Measurements from ENCODE around the gene FTMT.

The FTMT gene

DNA sequence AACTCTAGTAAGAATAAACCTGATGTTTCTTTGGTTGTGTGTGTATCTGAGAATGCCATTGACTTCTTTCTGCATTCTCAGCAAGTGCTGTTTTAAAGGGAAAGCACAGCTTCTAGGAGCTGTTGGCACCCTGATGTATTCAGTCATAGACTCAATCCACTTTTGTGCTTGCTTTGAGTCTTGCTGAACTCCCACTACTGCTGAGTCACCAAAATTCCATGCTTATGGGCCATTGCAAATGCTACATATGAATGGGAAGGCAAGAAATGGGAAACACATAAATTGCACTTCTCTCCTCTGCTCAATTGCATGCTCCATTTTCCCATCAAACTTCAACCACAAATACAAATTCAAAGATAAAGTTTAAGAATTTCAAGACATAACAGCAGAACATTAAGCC, 9.8 kb upstream of the FTMT start:
- H3K4me3 ChIP-seq (ENCODE audit: low read depth, low read length) = no peak overlapping the region
- TF ChIP-seq, protein P1, sequence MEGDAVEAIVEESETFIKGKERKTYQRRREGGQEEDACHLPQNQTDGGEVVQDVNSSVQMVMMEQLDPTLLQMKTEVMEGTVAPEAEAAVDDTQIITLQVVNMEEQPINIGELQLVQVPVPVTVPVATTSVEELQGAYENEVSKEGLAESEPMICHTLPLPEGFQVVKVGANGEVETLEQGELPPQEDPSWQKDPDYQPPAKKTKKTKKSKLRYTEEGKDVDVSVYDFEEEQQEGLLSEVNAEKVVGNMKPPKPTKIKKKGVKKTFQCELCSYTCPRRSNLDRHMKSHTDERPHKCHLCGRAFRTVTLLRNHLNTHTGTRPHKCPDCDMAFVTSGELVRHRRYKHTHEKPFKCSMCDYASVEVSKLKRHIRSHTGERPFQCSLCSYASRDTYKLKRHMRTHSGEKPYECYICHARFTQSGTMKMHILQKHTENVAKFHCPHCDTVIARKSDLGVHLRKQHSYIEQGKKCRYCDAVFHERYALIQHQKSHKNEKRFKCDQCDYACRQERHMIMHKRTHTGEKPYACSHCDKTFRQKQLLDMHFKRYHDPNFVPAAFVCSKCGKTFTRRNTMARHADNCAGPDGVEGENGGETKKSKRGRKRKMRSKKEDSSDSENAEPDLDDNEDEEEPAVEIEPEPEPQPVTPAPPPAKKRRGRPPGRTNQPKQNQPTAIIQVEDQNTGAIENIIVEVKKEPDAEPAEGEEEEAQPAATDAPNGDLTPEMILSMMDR (IDR thresholded peaks at IDR 0.05; ENCODE audit: borderline replicate concordance, insufficient read depth, low read depth, low read length) = no peak

DNA sequence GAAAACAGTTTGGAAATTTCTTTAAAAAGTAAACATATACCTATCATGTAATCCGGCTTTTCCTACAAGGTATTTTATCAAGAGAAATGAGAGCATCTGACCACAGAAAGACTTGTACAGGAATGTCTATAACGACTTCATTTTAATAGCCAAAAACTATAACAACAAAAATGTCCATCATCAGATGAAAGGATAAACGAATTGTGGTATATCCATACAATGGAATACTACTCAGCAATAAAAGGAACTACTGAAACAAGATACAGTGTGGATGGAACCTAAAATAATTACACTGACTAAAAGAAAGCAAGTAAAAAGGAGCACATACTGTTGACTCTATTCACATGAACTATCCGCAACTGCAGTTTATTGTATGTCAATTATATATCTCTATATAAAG, 1.4 kb upstream of the FTMT start:
- TF ChIP-seq, protein P1 (IDR thresholded peaks at IDR 0.05; ENCODE audit: borderline replicate concordance, insufficient read depth, low read depth, low read length) = no peak
- H3K4me3 ChIP-seq (ENCODE audit: low read depth, low read length) = no peak overlapping the region

GRCh38 chr5:121853850-121854249, 2.2 kb downstream of the FTMT start:
- H3K4me3 ChIP-seq (ENCODE audit: low read depth, low read length) = no peak overlapping the region
- TF ChIP-seq, protein P1 (IDR thresholded peaks at IDR 0.05; ENCODE audit: borderline replicate concordance, insufficient read depth, low read depth, low read length) = no peak

DNA sequence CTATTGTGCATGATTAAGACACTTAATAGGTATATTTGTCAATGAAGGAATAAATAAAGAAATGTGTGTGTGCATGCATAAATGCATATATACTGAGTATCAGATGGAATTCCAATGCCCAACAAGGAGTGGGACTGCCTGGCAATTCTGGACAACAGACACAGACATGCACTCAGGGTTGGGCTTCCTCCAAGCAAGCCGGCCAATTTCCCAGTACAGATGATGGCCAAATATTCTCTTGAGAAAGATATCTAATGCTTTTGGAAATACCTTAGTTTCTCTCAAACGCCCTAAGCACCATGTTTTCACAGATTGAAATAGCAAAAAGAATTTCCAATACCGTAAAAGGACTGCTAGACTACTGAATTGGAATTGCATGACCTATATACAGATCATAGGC, 11.1 kb downstream of the FTMT start:
- H3K4me3 ChIP-seq (ENCODE audit: low read depth, low read length) = no peak overlapping the region
- TF ChIP-seq, protein P1 (IDR thresholded peaks at IDR 0.05; ENCODE audit: borderline replicate concordance, insufficient read depth, low read depth, low read length) = no peak

DNA sequence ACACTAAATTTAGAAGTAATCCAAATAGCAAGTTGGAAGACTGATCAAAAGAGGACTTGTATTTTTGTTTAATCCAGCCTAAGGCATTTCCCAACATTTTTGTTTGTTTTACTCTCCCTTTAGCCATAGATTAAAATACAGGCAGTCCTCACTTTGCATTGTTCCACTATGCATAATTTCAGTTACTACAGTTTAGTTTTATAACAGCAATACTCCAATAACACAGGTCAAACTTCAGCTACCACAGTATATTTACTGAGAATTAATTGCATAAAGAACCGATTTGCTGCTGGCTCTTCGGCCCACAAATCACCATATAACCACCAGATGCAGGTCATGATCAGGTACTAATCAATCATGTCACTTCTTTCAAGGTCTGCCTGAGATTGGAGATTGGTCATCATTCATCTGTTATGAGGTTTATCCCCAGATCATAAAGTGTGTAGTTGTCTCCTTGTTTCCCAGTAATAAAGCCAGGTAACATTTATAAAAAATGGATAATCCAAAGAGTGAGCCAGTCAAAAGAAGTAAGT, 12.1 kb downstream of the FTMT start:
- no peak overlapping the region for H3K4me3 ChIP-seq (ENCODE audit: low read depth, low read length)
- TF ChIP-seq, protein P1 (IDR thresholded peaks at IDR 0.05; ENCODE audit: borderline replicate concordance, insufficient read depth, low read depth, low read length) = no peak

DNA sequence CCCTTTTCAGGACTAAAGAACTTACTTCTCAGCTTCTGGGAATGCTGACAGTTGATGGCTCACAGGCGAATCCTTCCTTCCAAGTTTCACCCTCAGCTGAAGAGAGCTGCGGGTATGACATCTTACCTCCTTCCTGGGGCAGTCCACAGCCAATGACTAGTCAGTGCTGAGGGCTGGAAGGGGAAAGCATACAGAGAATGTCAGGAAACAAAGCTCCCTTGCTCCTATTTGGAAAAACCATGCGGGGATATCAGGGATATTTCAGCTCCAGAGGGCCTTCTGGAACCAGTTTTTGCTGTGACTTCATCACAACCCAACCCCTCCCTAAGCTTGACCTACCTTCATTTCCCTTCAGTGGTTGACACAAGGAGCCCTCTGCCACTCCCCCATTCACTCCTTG, 15.7 kb downstream of the FTMT start:
- H3K4me3 ChIP-seq (ENCODE audit: low read depth, low read length) = no peak overlapping the region
- TF ChIP-seq, protein P1 (IDR thresholded peaks at IDR 0.05; ENCODE audit: borderline replicate concordance, insufficient read depth, low read depth, low read length) = no peak

DNA sequence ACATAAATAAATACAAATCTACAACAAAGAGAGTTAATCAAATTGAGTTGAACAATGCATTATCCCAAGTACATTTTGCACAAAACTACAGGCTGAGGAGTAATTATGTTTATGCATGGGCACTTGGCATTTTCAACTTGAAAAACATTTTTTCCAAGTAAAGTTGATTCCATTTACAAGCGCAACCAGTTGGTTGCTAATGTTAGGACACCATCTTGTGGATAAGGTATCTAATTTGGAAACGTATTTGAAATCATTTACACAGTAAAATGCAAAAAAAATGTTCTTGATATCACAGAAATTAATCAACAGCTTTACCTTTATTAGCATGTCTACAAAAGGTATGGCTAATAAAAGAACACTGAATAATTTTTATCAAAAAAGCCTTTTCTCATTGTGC, 18.8 kb downstream of the FTMT start:
- TF ChIP-seq, protein P1 (IDR thresholded peaks at IDR 0.05; ENCODE audit: borderline replicate concordance, insufficient read depth, low read depth, low read length) = no peak
- no peak overlapping the region for H3K4me3 ChIP-seq (ENCODE audit: low read depth, low read length)

Data from GM12875 (cell line).